Activated T-helper 9 cell treated with anti-CD3 and anti-CD28 coated beads, Interleukin-2, amount 50 U/mL, for 16 hours (primary cell): Measurements from ENCODE around the gene MUC12.
"Not testable (repeated sequence)": the region's sequence is repeated elsewhere in the genome, so short reads cannot be mapped to it uniquely, and the experiment has no call there.

Experiments
- DNase-seq: peaks from one replicate; pipeline ENCODE4 v3.0.0-alpha.2; 2020; ENCODE audit warnings: low read depth

MUC12 gene, protein sequence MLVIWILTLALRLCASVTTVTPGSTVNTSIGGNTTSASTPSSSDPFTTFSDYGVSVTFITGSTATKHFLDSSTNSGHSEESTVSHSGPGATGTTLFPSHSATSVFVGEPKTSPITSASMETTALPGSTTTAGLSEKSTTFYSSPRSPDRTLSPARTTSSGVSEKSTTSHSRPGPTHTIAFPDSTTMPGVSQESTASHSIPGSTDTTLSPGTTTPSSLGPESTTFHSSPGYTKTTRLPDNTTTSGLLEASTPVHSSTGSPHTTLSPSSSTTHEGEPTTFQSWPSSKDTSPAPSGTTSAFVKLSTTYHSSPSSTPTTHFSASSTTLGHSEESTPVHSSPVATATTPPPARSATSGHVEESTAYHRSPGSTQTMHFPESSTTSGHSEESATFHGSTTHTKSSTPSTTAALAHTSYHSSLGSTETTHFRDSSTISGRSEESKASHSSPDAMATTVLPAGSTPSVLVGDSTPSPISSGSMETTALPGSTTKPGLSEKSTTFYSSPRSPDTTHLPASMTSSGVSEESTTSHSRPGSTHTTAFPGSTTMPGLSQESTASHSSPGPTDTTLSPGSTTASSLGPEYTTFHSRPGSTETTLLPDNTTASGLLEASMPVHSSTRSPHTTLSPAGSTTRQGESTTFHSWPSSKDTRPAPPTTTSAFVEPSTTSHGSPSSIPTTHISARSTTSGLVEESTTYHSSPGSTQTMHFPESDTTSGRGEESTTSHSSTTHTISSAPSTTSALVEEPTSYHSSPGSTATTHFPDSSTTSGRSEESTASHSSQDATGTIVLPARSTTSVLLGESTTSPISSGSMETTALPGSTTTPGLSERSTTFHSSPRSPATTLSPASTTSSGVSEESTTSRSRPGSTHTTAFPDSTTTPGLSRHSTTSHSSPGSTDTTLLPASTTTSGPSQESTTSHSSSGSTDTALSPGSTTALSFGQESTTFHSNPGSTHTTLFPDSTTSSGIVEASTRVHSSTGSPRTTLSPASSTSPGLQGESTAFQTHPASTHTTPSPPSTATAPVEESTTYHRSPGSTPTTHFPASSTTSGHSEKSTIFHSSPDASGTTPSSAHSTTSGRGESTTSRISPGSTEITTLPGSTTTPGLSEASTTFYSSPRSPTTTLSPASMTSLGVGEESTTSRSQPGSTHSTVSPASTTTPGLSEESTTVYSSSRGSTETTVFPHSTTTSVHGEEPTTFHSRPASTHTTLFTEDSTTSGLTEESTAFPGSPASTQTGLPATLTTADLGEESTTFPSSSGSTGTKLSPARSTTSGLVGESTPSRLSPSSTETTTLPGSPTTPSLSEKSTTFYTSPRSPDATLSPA (N-terminal part only)

DNA sequence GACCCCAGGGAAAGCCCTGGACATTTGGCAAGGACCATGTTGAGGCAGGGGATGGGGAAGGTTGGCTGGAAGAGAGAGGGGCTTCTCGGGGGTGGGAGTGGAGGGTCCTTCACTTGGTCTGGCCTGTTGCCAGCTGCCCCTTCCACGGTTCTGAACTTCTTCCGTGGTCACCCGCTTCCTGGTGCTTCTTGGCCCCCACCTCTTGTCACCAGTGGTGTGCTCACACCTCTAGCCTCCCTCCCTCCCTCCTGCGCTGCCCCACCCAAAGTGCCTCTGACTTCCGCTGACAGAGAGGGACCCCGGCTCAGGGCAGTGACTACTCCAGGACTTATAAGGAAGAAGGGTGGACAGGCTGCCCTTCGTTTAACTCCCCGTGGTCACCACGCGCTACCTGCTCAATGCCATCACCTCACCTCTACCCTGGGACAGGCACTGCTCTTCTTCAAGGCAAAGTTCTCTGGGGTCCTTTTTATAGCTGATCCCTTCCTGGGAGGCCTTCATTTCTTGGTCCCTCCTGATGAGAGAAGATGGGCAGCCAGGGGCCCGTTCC lies at the start of gene MUC12:
Gene MUC12 (plus strand): TSS at position 500 of the 550 bp plus-strand sequence. CDS start 58 bp downstream, outside the sequence.
- DNase-seq = no peak

DNA sequence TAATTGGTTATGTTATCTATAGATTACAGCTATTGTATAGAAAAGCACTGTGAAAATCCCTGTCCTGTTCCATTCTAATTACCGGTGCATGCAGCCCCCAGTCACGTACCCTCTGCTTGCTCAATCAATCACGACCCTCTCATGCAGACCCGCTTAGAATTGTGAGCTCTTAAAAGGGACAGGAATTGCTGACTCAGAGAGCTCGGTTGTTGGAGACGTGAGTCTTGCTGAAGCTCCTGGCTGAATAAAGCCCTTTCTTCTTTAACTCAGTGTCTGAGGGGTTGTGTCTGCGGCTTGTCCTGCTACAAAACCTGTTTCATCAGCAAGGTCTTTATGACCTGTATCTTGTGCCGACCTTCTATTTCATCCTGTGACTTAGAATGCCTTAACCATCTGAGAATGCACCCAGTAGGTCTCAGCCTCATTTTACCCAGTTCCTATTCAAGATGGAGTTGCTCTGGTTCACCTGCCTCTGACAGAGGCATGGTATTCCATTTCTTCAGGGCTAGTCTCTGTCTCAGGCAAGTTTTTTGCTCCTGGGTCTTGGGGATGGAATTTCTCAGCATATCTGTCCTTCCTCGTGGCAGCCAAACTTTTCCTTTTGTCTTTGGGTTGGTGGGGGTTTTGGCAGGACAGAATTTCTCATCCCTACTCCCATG lies 49.5 kb upstream of the MUC12 start:
- not testable (repeated sequence) for DNase-seq

DNA sequence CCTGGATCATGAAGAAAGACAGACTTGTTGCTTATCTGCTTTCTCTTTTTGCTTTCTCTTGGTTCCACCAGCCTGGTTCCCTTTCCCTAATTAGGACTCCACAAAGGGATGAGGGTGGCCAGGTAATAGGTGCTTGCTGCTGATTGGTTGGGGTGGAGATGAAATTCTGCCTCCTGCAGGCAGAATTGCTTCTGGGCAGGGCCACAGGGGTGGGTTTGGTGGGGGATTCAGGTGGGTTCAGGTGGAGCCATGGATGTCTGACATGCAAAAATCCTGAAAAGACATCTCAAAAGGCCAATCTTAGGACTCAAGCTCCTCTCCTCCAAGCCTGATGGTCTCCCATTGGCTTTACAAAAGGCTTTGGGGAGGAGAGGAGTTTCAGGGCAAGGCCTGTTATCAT lies 48.3 kb upstream of the MUC12 start:
- no peak for DNase-seq

DNA sequence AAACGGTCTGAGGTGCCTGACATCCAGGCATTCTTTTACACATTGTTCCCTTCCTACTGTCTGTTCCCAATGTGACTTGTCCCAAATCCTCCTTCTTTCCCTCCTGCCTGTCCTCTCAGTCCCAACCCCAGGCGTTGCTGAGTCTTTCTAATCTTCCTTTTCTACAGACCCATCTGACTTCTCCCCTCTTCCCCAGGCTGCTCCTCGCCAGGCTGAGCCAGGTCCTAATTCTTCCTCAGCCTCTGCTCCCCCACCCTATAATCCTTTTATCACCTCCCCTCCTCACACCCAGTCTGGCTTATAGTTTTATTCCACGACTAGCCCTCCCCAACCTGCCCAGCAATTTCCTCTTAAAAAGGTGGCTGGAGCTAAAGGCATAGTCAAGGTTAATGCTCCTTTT lies 45.7 kb upstream of the MUC12 start:
- DNase-seq = not testable (repeated sequence)

DNA sequence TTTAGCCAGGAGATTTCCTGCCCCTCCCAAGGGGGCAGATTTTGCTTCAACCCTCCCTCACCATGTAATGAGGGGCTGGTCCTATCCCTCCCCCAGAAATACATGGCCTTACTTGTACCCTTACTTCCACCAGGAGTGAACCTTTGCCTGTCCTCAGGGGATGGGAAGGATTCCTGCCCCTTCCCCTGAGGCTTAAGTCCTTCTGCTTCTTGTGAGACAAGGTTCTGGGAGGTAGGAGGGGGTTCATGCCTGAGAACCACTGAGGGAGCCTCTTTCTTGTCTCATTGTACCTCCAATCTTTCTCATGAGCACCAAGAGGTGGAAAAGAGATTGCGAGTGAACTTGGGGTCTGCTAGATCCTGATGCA lies 39.6 kb upstream of the MUC12 start:
- no peak for DNase-seq

DNA sequence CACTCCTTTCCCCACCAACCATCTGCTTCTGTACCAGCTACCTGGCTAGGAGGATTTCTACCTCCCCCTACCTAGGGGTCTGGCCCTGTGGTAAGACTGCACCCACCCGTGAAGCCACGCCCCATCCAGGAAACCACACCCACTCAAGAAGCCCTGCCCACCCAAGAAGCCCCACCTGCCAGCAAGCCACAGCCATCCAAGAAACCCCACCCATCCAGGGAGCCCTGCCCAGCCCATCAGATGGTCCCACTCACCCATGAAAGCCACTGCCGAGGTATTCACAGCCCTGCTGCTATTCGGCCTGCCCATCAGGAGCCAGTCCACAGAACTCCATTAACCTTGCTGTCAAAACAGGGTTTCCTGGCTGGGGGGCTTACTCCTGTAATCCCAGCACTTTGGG lies 35.6 kb upstream of the MUC12 start:
- no peak for DNase-seq

DNA sequence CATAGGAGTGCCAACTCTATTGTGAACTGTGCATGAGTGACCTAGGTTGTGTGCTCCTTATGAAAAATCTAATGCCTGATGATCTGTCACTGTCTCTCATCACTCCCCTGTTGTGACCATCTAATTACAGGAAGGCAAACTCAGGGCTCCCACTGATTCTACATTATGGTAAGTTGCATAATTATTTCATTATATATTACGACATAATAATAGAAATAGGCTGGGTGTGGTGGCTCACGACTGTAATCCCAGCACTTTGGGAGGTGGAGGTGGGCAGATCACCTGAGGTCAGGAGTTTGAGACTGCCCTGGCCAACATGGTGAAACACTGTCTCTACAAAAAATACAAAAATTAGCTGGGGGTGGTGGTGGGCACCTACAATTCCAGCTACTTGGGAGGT lies 34.0 kb upstream of the MUC12 start:
- DNase-seq = not testable (repeated sequence)

DNA sequence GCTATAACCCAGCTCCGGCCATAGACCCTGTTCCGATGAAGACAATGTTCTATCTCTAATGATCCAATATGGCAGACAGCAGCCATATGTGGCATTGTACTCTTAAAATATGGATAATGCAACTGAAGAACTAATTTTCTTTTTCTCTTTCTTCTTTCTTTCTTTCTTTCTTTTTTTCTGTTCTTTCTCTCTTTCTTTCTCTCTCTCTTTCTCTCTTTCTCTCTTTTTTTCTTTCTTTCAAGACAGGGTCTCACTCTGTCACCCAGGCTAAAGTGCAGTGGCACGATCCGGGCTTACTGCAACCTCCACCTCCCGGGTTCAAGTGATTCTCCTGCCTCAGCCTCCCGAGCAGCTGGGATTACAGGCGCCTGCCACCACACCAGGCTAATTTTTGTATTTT lies 33.2 kb upstream of the MUC12 start:
- not testable (repeated sequence) for DNase-seq

DNA sequence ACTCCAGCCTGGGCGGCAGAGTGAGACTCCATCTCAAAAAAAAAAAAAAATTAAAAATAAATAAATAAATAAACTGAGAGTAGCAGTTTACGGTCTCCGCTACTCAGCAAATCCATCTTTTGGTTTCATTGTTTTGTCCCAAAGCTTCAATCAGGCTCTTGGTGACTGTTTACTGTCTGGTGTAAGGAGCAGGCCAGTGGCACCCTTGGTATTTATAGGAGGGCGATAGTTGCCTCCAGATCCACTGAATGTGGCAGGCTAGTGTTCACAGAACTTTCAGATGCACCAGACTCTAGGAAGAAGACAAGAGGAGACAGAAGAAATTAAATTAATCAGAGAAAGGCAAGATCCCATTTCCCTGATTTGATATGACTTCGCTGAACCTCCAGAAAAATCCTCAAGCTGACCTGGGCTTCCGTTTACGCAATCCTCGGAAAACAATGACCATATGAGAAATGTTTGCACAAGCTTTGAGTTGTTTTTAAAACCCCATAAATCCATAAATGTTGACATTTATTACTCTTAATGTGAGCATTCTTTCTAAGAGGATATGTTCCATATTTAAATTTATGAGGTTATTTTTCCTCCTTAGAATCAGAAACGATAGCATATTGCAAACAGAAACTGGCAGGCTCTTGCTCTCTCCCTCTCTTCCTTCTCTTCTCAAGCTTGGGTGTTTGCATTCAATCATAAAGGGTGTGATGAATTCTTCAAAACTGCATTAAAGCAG lies 27.2 kb upstream of the MUC12 start:
- no peak for DNase-seq

DNA sequence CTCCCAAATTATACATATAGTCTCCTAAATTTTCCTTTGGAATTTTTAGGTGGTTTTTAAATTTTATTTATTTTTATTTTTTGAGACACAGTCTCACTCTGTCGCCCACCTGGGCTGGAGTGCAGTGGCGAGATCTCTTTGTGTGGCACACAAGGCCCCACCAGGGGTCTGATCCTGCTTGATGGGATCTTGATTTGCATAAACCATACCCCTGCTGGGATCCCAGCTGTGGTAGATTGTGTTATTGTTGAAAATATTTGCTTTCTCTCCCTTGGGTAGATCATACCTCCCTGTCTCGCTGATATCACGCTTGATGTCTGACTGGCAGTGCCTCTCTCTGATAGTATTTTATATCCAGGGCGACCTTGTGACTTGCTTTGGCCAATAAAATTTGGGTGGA lies 25.7 kb upstream of the MUC12 start:
- no peak for DNase-seq

DNA sequence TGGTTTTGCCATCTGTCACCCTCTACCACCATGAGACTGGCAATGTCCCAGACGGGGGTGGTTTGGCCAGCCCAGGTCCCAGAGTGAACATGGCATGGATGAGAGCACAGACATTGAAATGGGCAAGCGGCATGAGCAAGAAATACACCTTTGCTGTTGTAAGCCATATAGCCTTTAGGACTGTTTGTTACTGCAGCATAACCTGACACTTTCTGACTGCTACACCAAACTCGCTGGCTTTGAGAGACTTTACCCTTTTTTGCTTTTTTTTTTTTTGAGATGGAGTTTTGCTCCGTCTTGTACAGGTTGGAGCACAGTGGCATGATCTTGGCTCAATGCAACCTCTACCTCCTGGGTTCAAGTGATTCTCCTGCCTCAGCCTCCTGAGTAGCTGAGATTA lies 25.2 kb upstream of the MUC12 start:
- no peak for DNase-seq

DNA sequence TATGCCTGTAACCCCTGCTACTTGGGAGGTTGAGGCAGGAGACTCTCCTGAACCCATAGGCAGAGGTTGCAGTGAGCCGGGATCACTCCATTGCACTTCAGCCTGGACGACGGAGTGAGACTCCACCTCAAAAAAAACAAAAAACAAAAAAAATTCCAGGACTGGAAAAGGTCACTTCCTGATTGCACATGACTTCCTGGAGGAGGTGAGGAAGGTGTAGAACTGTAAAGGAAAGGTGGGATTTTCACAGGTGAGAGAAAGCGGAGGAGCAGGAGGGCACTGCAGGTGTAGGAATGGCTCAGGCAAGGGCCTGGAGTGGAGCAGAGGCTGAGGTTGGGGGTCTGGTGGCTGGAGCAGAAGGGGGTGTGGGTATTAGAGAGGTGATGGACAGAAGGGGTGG lies 23.3 kb upstream of the MUC12 start:
- DNase-seq = no peak

DNA sequence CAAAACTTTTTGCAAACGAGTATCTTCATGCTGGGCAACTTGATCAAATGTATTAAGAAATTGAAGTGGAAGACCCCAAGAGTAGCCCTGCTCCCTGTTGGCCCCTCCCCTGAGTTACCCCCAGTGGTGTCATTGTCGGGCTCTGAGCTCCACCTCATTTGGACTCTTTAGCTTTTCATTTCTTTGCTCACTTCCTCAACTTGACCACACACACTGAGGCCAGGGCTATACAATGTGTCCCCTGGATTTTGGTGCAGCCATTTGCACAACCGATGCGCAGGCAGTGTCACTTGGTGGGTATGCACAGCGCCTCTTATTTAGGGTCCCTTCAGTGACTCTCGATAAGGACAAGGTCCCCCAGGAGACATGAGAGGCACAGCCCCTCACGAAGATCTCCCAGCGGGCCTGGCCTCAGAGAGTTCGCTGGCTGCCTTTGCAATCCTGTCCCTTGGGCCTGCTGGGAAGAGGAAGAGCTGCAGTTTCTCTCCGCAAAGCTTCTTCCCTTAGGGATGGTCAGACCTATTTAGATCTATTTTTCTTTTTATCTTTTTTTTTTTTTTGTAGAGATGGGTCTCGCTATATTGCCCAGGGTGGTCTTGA lies 22.5 kb upstream of the MUC12 start:
- no peak for DNase-seq

DNA sequence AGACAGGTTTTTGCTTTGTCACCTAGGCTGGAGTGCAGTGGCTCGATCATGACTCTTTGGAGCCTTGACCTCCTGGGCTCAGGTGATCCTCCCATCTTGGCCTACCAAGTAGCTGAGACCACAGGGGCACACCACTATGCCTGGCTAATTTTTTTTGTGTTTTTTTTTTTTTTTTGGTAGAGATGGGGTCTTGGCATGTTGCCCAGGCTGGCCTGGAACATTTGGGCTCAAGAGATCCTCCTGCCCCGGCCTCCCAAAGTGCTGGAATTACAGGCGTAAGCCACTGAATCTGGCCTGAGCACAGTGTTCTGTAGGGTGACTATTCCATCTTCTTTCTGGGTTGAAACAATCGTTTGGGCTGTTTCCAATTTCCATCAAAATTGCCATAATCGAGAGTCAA lies 21.6 kb upstream of the MUC12 start:
- DNase-seq = no peak

DNA sequence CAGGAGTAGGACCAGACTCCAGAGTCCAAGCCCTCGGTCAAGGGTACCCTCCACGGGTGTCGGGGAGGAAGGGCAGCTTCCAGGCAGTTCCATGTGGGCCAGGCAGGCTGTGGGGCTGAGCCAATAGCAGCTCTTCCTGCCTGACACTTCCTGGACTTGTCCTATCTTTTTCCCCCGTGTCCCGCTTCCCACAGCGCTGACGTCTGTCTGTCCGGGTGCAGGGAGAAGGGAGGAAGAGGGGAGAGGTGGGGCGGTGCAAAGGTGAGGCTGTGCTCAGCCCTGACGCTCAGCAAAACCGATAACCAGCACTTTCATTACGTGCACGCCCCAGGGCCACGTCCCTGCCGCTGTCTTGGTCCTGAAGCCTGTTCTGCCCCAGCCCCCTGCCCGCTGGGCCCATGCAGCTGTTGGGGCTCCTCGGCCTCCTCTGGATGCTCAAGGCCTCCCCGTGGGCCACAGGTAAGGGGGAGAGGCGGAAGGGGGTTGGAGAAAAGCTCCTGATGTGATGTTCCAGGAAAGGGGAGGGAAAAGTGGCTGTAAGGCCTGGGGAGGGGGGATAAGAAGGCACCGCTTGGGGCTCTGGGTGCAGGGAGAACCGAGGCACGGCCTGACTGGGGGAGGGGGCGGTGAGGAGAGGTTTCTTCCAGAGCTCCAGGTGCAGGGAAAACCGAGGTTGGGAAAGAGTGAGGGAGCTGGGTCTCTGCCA lies 20.0 kb upstream of the MUC12 start, which contains the start of gene MUC3A:
Gene MUC3A (plus strand): TSS at position 308 of the 706 bp plus-strand sequence. CDS start 91 bp downstream, at position 399.
- DNase-seq = no peak

DNA sequence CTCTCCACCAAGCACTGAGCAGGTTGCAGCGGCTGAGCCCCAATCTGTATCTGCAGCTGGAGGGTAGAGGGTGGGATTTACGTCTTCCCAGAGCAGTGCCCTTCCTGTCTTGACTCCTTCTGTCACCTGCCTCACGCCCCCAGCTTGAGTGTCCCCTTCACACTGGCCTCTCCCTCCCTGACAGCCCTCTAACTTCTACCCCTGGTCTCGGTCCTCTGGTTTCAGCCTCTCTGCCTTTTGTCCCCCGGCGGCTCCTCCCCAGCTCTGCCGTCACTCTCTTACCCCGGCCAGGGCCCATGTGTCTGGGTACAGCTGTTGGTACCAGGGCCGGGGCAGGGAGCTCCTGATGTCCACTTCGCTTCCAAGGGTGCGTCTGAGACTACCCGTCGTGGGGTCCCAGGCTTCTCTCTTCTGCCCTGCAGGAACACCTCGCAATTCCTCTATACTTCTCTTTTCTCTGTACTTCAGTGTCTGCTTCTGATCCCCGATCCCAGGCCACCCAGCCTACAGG lies 19.4 kb upstream of the MUC12 start:
- DNase-seq = no peak

DNA sequence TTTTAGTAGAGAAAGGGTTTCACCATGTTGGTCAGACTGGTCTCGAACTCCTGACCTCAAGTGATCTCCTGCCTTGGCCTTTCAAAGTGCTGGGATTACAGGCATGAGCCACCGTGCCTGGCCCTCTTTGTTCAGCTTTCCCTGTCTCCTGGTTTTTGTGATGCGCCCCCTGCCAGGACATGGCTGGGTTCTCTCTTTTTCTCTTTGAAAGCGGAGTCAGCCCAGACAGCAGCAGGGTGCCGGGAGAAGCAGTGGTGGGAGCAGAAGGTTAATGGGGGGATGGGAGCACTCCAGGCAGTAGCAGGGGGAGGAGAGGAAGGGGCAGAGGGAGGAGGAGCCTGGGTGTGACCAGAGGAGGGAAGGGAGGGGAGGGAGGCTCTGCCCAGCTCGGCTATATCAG lies 18.2 kb upstream of the MUC12 start:
- DNase-seq = no peak

DNA sequence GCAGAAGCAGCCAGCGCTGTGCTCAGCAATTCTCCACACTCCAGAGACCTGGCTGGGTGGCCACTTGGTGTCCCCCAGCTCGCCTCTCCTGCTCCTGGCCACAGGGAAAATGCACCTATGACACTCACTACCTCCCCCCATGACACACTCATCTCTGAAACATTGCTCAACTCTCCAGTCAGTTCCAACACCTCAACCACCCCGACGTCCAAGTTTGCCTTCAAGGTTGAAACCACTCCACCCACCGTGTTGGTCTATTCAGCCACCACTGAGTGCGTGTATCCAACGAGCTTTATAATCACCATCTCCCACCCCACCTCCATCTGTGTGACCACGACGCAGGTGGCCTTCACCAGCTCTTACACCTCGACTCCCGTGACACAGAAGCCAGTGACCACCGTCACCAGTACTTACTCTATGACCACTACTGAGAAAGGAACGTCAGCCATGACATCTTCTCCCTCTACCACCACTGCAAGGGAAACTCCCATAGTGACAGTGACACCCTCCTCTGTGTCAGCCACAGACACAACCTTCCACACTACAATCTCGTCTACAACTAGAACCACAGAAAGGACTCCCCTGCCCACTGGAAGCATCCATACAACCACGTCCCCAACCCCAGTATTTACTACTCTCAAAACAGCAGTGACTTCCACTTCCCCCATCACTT lies 17.3 kb upstream of the MUC12 start:
- no peak for DNase-seq

DNA sequence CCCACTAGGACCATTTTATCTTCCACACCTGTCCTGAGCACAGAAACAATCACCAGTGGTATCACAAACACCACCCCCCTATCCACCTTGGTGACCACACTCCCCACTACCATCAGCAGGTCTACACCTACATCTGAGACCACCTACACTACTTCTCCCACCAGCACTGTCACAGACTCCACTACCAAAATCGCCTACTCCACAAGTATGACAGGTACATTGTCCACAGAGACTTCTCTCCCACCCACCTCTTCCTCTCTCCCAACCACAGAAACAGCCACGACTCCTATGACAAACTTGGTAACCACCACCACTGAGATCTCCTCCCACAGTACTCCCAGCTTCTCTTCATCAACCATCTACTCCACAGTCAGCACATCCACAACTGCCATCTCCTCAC lies 16.7 kb upstream of the MUC12 start:
- no peak for DNase-seq
